Measurements from ENCODE around the gene CCSER1.

CCSER1 gene

DNA sequence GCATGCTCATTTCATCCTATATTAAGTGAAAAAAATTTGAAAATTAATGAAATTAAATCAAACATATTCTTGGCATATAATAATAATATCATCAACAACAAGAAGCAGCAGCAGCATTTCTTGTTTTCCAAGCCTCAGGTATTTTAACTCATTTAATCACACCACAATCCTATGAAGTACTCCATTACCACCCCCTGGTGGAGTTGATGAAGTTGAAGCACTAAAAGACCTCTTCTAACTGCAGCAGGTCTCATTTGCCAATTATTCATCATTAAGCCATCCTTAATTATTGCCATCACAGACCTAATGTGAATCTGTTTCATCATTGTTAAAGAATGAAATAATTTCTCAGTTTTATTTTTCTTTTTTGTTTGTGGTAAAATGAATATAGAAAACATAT, 1375.2 kb downstream of the CCSER1 start:
- Histone ChIP-seq H2BK15ac (ENCODE audit: low read length) (no peak overlapping the region), H3K23ac (ENCODE audit: low read depth, low read length, poor library complexity) (no peak overlapping the region), H3K14ac (ENCODE audit: low read length) (no peak overlapping the region), H2BK120ac (ENCODE audit: low read depth, low read length) (no peak overlapping the region), H2AK5ac (ENCODE audit: low read depth, low read length) (no peak overlapping the region), H3K18ac (ENCODE audit: low read length) (no peak overlapping the region), H4K8ac (ENCODE audit: low read depth, low read length) (no peak overlapping the region), H3K9ac (ENCODE audit: low read depth, low read length, poor library complexity) (no peak overlapping the region), H4K91ac (ENCODE audit: low read depth, low read length, poor library complexity) (no peak overlapping the region), H3K4me3 (ENCODE audit: low read length in 2 of 2) (no peak overlapping the region), H3K4ac (ENCODE audit: low read length) (no peak overlapping the region), H3K27ac (replicated peaks; ENCODE audit: low read length) (no peak overlapping the region), H2BK5ac (ENCODE audit: low read length) (no peak overlapping the region), H2AFZ (ENCODE audit: low read length) (no peak overlapping the region), H3K4me1 (ENCODE audit: control insufficient read depth in 2 of 2, insufficient read depth in 1 of 2, low read depth in 1 of 2, low read length in 2 of 2) (no peaks in the 10 kb centered on the region), H3K36me3 (replicated peaks in 1 of 2; ENCODE audit: control insufficient read depth in 2 of 2, insufficient read depth in 2 of 2, low read length in 2 of 2) (no peaks in the 10 kb centered on the region), H3K9me3 (replicated peaks in 1 of 2; ENCODE audit: control insufficient read depth in 2 of 2, insufficient read depth in 1 of 2, low read depth in 1 of 2, low read length in 2 of 2) (no peaks in the 10 kb centered on the region), H3K79me1 (ENCODE audit: low read depth, low read length) (no peaks in the 10 kb centered on the region), H3K27me3 (ENCODE audit: control insufficient read depth in 3 of 3, insufficient read depth in 3 of 3, low read depth in 1 of 3, low read length in 3 of 3) (no peaks in the 10 kb centered on the region), H3K4me2 (ENCODE audit: insufficient read depth, low read length, poor library complexity, severe bottlenecking) (no peak overlapping the region), H2BK12ac (ENCODE audit: low read length) (no peak overlapping the region)
- DNase-seq (ENCODE audit: low spot score): no peak

DNA sequence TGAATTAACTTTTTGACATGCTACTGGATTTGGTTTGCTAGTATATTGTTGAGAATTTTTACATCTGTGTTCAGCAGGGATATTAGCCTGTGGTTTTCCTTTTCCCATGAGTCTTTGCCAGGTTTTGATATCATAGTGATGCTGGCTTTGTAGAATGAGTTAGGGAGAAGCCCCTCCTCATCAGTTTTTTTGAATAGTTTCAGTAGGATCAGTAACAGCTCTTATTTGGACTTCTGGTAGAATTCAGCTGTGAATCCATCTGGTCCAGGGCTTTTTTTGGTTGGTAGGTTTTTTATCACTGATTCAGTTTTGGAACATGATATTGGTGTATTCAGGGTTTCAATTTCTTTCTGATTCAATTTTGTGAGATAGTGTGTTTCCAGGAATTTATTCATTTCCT, 1386.1 kb downstream of the CCSER1 start:
- no peak overlapping the region for H2AFZ ChIP-seq (ENCODE audit: low read length)
- H3K18ac ChIP-seq (ENCODE audit: low read length): no peak overlapping the region
- H2BK120ac ChIP-seq (ENCODE audit: low read depth, low read length): no peak overlapping the region
- no peak overlapping the region for H4K8ac ChIP-seq (ENCODE audit: low read depth, low read length)
- H2BK12ac ChIP-seq (ENCODE audit: low read length): no peak overlapping the region
- no peak overlapping the region for H2AK5ac ChIP-seq (ENCODE audit: low read depth, low read length)
- no peak overlapping the region for H3K23ac ChIP-seq (ENCODE audit: low read depth, low read length, poor library complexity)
- no peaks in the 10 kb centered on the region for H3K9me3 ChIP-seq (replicated peaks in 1 of 2; ENCODE audit: control insufficient read depth in 2 of 2, insufficient read depth in 1 of 2, low read depth in 1 of 2, low read length in 2 of 2)
- no peaks in the 10 kb centered on the region for H3K36me3 ChIP-seq (replicated peaks in 1 of 2; ENCODE audit: control insufficient read depth in 2 of 2, insufficient read depth in 2 of 2, low read length in 2 of 2)
- H3K79me1 ChIP-seq (ENCODE audit: low read depth, low read length): no peaks in the 10 kb centered on the region
- no peak overlapping the region for H3K9ac ChIP-seq (ENCODE audit: low read depth, low read length, poor library complexity)
- no peak overlapping the region for H3K27ac ChIP-seq (replicated peaks; ENCODE audit: low read length)
- no peak overlapping the region for H2BK5ac ChIP-seq (ENCODE audit: low read length)
- no peaks in the 10 kb centered on the region for H3K27me3 ChIP-seq (ENCODE audit: control insufficient read depth in 3 of 3, insufficient read depth in 3 of 3, low read depth in 1 of 3, low read length in 3 of 3)
- no peaks in the 10 kb centered on the region for H3K4me1 ChIP-seq (ENCODE audit: control insufficient read depth in 2 of 2, insufficient read depth in 1 of 2, low read depth in 1 of 2, low read length in 2 of 2)
- no peak overlapping the region for H3K4me3 ChIP-seq (ENCODE audit: low read length in 2 of 2)
- no peak overlapping the region for H3K4me2 ChIP-seq (ENCODE audit: insufficient read depth, low read length, poor library complexity, severe bottlenecking)
- DNase-seq (ENCODE audit: low spot score): no peak
- no peak overlapping the region for H4K91ac ChIP-seq (ENCODE audit: low read depth, low read length, poor library complexity)
- no peak overlapping the region for H2BK15ac ChIP-seq (ENCODE audit: low read length)
- no peak overlapping the region for H3K14ac ChIP-seq (ENCODE audit: low read length)
- no peak overlapping the region for H3K4ac ChIP-seq (ENCODE audit: low read length)

DNA sequence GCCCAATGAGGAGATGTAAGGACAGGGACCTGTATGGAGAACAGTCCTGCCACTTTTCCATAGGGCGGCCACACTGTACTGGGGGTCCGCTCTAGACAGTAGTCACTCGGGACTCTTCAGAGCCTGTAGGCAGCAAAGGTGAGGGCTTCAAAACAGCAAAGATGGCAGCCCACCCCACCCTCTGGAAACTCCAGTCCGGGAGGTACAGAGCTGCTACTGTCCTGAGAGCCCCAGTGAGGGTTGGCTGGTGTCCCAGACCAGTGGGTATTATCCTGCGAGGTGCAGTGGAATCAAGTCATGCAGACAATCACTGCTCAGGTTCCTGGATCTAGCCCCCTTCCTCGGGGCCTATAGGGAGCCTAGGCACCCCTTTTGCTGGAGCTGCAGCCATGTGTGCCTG, 1392.0 kb downstream of the CCSER1 start:
- H3K27me3 ChIP-seq (ENCODE audit: control insufficient read depth in 3 of 3, insufficient read depth in 3 of 3, low read depth in 1 of 3, low read length in 3 of 3): no peaks in the 10 kb centered on the region
- peak overlapping the region in 1 of 2 donors; percentile 29 for H3K4me3 ChIP-seq (ENCODE audit: low read length in 2 of 2)
- H3K14ac ChIP-seq (ENCODE audit: low read length): no peak overlapping the region
- H2AK5ac ChIP-seq (ENCODE audit: low read depth, low read length): no peak overlapping the region
- H3K23ac ChIP-seq (ENCODE audit: low read depth, low read length, poor library complexity): no peak overlapping the region
- H2AFZ ChIP-seq (ENCODE audit: low read length): no peak overlapping the region
- H3K4me2 ChIP-seq (ENCODE audit: insufficient read depth, low read length, poor library complexity, severe bottlenecking): no peak overlapping the region
- no peak overlapping the region for H2BK15ac ChIP-seq (ENCODE audit: low read length)
- no peaks in the 10 kb centered on the region for H3K36me3 ChIP-seq (replicated peaks in 1 of 2; ENCODE audit: control insufficient read depth in 2 of 2, insufficient read depth in 2 of 2, low read length in 2 of 2)
- no CpG with 5 or more reads among the region's 6 CpGs for WGBS, 2 donors (ENCODE audit: extremely low coverage in 2 of 2, insufficient read length in 2 of 2, insufficient replicate concordance in 1 of 2)
- H2BK12ac ChIP-seq (ENCODE audit: low read length): no peak overlapping the region
- H3K18ac ChIP-seq (ENCODE audit: low read length): peak overlapping the region; percentile 54
- DNase-seq (ENCODE audit: low spot score): no peak
- H4K91ac ChIP-seq (ENCODE audit: low read depth, low read length, poor library complexity): no peak overlapping the region
- no peak overlapping the region for H4K8ac ChIP-seq (ENCODE audit: low read depth, low read length)
- H3K9ac ChIP-seq (ENCODE audit: low read depth, low read length, poor library complexity): no peak overlapping the region
- H3K4ac ChIP-seq (ENCODE audit: low read length): no peak overlapping the region
- no peak overlapping the region for H3K27ac ChIP-seq (replicated peaks; ENCODE audit: low read length)
- no peak overlapping the region for H2BK120ac ChIP-seq (ENCODE audit: low read depth, low read length)
- no peaks in the 10 kb centered on the region for H3K4me1 ChIP-seq (ENCODE audit: control insufficient read depth in 2 of 2, insufficient read depth in 1 of 2, low read depth in 1 of 2, low read length in 2 of 2)
- no peaks in the 10 kb centered on the region for H3K9me3 ChIP-seq (replicated peaks in 1 of 2; ENCODE audit: control insufficient read depth in 2 of 2, insufficient read depth in 1 of 2, low read depth in 1 of 2, low read length in 2 of 2)
- H3K79me1 ChIP-seq (ENCODE audit: low read depth, low read length): no peaks in the 10 kb centered on the region
- H2BK5ac ChIP-seq (ENCODE audit: low read length): peak overlapping the region; percentile 18

DNA sequence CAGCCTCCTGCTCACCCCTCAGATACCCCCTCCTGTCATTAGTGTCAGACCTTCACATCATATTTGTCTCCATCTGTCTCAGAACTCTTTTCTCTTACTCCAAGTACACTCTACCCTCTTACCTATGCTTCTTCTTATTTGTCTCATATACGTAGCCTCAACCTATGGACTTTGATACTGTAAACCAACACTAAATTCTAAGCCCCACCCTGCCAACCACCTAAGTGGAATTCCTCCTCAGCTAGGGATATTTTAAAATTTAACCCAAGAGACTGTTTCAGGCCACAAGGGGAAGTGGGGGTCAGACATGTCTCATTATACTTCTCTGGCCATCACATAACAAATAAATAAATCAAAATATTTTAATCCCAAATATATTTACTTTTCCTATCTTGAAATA, 1398.4 kb downstream of the CCSER1 start:
- Histone ChIP-seq H3K27ac (replicated peaks; ENCODE audit: low read length) (no peak overlapping the region), H3K18ac (ENCODE audit: low read length) (no peak overlapping the region), H3K4me3 (ENCODE audit: low read length in 2 of 2) (no peak overlapping the region)

More for the DNA sequence above, 1398.4 kb downstream of the CCSER1 start:
- H3K36me3 ChIP-seq (replicated peaks in 1 of 2; ENCODE audit: control insufficient read depth in 2 of 2, insufficient read depth in 2 of 2, low read length in 2 of 2): no peaks in the 10 kb centered on the region
- H2BK15ac ChIP-seq (ENCODE audit: low read length): no peak overlapping the region
- no peaks in the 10 kb centered on the region for H3K4me1 ChIP-seq (ENCODE audit: control insufficient read depth in 2 of 2, insufficient read depth in 1 of 2, low read depth in 1 of 2, low read length in 2 of 2)
- H3K9me3 ChIP-seq (replicated peaks in 1 of 2; ENCODE audit: control insufficient read depth in 2 of 2, insufficient read depth in 1 of 2, low read depth in 1 of 2, low read length in 2 of 2): no peaks in the 10 kb centered on the region
- no peaks in the 10 kb centered on the region for H3K27me3 ChIP-seq (ENCODE audit: control insufficient read depth in 3 of 3, insufficient read depth in 3 of 3, low read depth in 1 of 3, low read length in 3 of 3)
- WGBS, 2 donors (ENCODE audit: extremely low coverage in 2 of 2, insufficient read length in 2 of 2, insufficient replicate concordance in 1 of 2): no CpG with 5 or more reads among the region's 1 CpG
- no peak overlapping the region for H2AFZ ChIP-seq (ENCODE audit: low read length)
- no peak overlapping the region for H2BK120ac ChIP-seq (ENCODE audit: low read depth, low read length)
- H2BK12ac ChIP-seq (ENCODE audit: low read length): no peak overlapping the region
- H3K9ac ChIP-seq (ENCODE audit: low read depth, low read length, poor library complexity): no peak overlapping the region
- no peak overlapping the region for H4K91ac ChIP-seq (ENCODE audit: low read depth, low read length, poor library complexity)
- no peak overlapping the region for H2AK5ac ChIP-seq (ENCODE audit: low read depth, low read length)
- H3K14ac ChIP-seq (ENCODE audit: low read length): no peak overlapping the region
- H3K4ac ChIP-seq (ENCODE audit: low read length): no peak overlapping the region
- no peak overlapping the region for H3K23ac ChIP-seq (ENCODE audit: low read depth, low read length, poor library complexity)
- no peak overlapping the region for H3K4me2 ChIP-seq (ENCODE audit: insufficient read depth, low read length, poor library complexity, severe bottlenecking)
- H4K8ac ChIP-seq (ENCODE audit: low read depth, low read length): no peak overlapping the region
- H3K79me1 ChIP-seq (ENCODE audit: low read depth, low read length): no peaks in the 10 kb centered on the region
- DNase-seq (ENCODE audit: low spot score): no peak
- H2BK5ac ChIP-seq (ENCODE audit: low read length): no peak overlapping the region
